GM12878 (cell line): Measurements from ENCODE around the gene USP16. TPM values are rescaled to one million over a fixed set of nuclear protein-coding genes. Genes with fewer than 3 reads are reported as not detected.

ENCODE experiments used
- ATAC-seq: fragments of 200-7000 bp; cut with Tn5 transposase; 3 replicates; pipeline ENCODE4 v1.9.1; 2020; ENCODE audit warnings: mild to moderate bottlenecking, moderate library complexity
- BruUV-seq: library from RNA; stranded (reverse); fragments of 400-500 nt; replicated peaks from 2 replicates; lab custom pipeline; 2021; lab: Mats Ljungman, UMichigan
- CTCF ChIA-PET: fragments of 300-600 bp; sonication (Branson Sonifier 250); formaldehyde crosslinking; extraction: SDS; loops from one replicate; lab custom pipeline; 2021; ENCODE audit warnings: inconsistent platforms; lab: Yijun Ruan, JAX
- POLR2A ChIA-PET: fragments of 350-600 bp; formaldehyde crosslinking; extraction: SDS; loops from one replicate; lab custom pipeline; 2021; ENCODE audit warnings: inconsistent platforms; lab: Charles Lee
- RAD21 ChIA-PET: fragments of 300-600 bp; sonication (Branson Sonifier 250); formaldehyde crosslinking; loops from one replicate; lab custom pipeline; 2023; ENCODE audit warnings: antibody characterized with exemption; ENCODE audit not compliant: unreplicated experiment; lab: Charles Lee
- SMC1A ChIA-PET: fragments of 300-600 bp; sonication (Branson Sonifier 250); formaldehyde crosslinking; loops from one replicate; lab custom pipeline; 2023; ENCODE audit not compliant: unreplicated experiment, uncharacterized antibody; lab: Charles Lee
- DNase-seq: peaks from one replicate; pipeline ENCODE4 v3.0.0-alpha.2; 2011; ENCODE audit warnings: low read depth, low spot score
- FAIRE-seq: peaks from 3 replicates; lab custom pipeline; 2011; peaks lifted over from hg19 to GRCh38; lab: Jason Lieb, UNC
- H2AFZ ChIP-seq: 2 replicates; pipeline ENCODE4 v1.6.0; 2011; ENCODE audit warnings: low read depth, low read length, control low read depth; ENCODE audit not compliant: control insufficient read depth
- H3K27ac ChIP-seq: 2 replicates; pipeline ENCODE4 v1.5.1; 2011; ENCODE audit warnings: control low read depth; ENCODE audit not compliant: control insufficient read depth, insufficient read depth
- H3K27me3 ChIP-seq, 2 experiments: replicated peaks in 1 of 2; 2 replicates each; pipeline versions ENCODE4 v1.6.0 to v1.6.1; 2011; ENCODE audit warnings: low read length in 1 of 2; ENCODE audit not compliant: control insufficient read depth in 2 of 2, insufficient read depth in 2 of 2
- H3K36me3 ChIP-seq, 2 experiments: 2 replicates each; pipeline ENCODE4 v1.5.1; 2011; ENCODE audit warnings: low read length in 1 of 2; ENCODE audit not compliant: control insufficient read depth in 2 of 2, insufficient read depth in 2 of 2
- H3K4me1 ChIP-seq: 2 replicates; pipeline ENCODE4 v1.6.1; 2011; ENCODE audit warnings: mild to moderate bottlenecking, low read length, moderate library complexity, mixed read lengths; ENCODE audit not compliant: control insufficient read depth, insufficient read depth
- H3K4me2 ChIP-seq: 2 replicates; pipeline ENCODE4 v1.6.0; 2011; ENCODE audit warnings: control low read depth; ENCODE audit not compliant: control insufficient read depth, insufficient read depth
- H3K4me3 ChIP-seq: fragments of 200-600 bp; sonication (generic); 2 replicates; pipeline ENCODE4 v1.5.1; 2016
- H3K79me2 ChIP-seq: 2 replicates; pipeline ENCODE4 v1.6.0; 2011; ENCODE audit warnings: low read length; ENCODE audit not compliant: control insufficient read depth, insufficient read depth
- H3K9ac ChIP-seq: 2 replicates; pipeline ENCODE4 v1.8.0; 2011; ENCODE audit warnings: low read length, control low read depth, mixed read lengths; ENCODE audit not compliant: control insufficient read depth, insufficient read depth
- H3K9me3 ChIP-seq: replicated peaks from 3 replicates; pipeline ENCODE4 v1.5.1; 2011; ENCODE audit warnings: mild to moderate bottlenecking, low read length; ENCODE audit not compliant: control insufficient read depth, insufficient read depth
- H4K20me1 ChIP-seq: 2 replicates; pipeline ENCODE4 v1.6.0; 2011; ENCODE audit not compliant: control insufficient read depth, insufficient read depth
- ATF2 ChIP-seq: IDR thresholded peaks from 2 replicates; pipeline ENCODE4 v1.6.1; 2012; ENCODE audit warnings: low read length, inconsistent platforms
- CBFB ChIP-seq: IDR thresholded peaks from 2 replicates; pipeline ENCODE4 v1.6.1; 2016; ENCODE audit warnings: antibody characterized with exemption, low read depth
- GATAD2B ChIP-seq: fragments of 450-650 bp; conservative IDR thresholded peaks from 2 replicates; pipeline ENCODE4 v1.6.1; 2017; ENCODE audit warnings: low read depth, mild to moderate bottlenecking, moderate library complexity
- HCFC1 ChIP-seq: fragments of 150-350 bp; IDR thresholded peaks from 2 replicates; pipeline ENCODE4 v1.6.1; 2014; ENCODE audit warnings: low read length
- MLLT1 ChIP-seq: fragments of 450-650 bp; IDR thresholded peaks from 2 replicates; pipeline ENCODE4 v1.6.1; 2016; ENCODE audit warnings: mild to moderate bottlenecking
- NFYA ChIP-seq: IDR thresholded peaks from 2 replicates; pipeline ENCODE4 v1.6.1; 2011; ENCODE audit warnings: low read depth, mild to moderate bottlenecking, low read length, improper control_type of control experiment, borderline replicate concordance
- NR2C1 ChIP-seq: fragments of 450-650 bp; IDR thresholded peaks from 2 replicates; pipeline ENCODE4 v1.6.1; 2017; ENCODE audit warnings: antibody characterized with exemption, mild to moderate bottlenecking, moderate library complexity
- POU2F2 ChIP-seq: IDR thresholded peaks from 3 replicates; pipeline ENCODE4 v1.6.1; 2011; ENCODE audit warnings: low read depth, mild to moderate bottlenecking, low read length, borderline replicate concordance
- RB1 ChIP-seq: fragments of 450-650 bp; formaldehyde crosslinking; IDR thresholded peaks from 2 replicates; pipeline ENCODE4 v1.6.1; 2017; ENCODE audit warnings: mild to moderate bottlenecking, borderline replicate concordance
- REST ChIP-seq: IDR thresholded peaks from 2 replicates; pipeline ENCODE4 v1.6.1; 2012; ENCODE audit warnings: mild to moderate bottlenecking, low read depth, low read length
- SREBF1 ChIP-seq: IDR thresholded peaks from 2 replicates; pipeline ENCODE4 v1.6.1; 2012; ENCODE audit warnings: mild to moderate bottlenecking, low read length
- WGBS: methylation state at CpG from one replicate; pipeline ENCODE4 v1.1.6; 2016; ENCODE audit warnings: low lambda C conversion rate; ENCODE audit not compliant: insufficient replicate concordance, insufficient coverage; ENCODE audit errors: missing lambda C conversion rate; 5-methylcytosine and 5-hydroxymethylcytosine counted together
- in situ Hi-C: fragments of 300-500 bp; cut with MboI; formaldehyde crosslinking; loops from 9 replicates; pipeline ENCODE4 v1.14.3; 2018; ENCODE audit warnings: mixed read lengths
- intact Hi-C: fragments of 100-400 bp; cut with micrococcal nuclease; formaldehyde crosslinking; loops from one replicate; pipeline ENCODE4 v1.14.2; 2022; ENCODE audit not compliant: unreplicated experiment
- polyA plus RNA-seq, 11 experiments: library from polyadenylated mRNA; depleted of rRNA in 4 of 11; unstranded in 6 of 11; stranded (reverse) in 5 of 11; fragments of >200 nt; fragmentation: Nextera tagmentation in 4 of 11; fragmentation: Illumina TruSeq in 1 of 11; extraction: Ambion mirVana in 4 of 11; extraction: Trizol in 1 of 11; gene quantifications; 1 replicate in 1 of 11; 2 replicates in 10 of 11; pipeline versions ENCODE4 v1.2.1 to v1.2.3, GENCODE V29; 2011 to 2016; ENCODE audit warnings: inconsistent platforms in 2 of 11, missing spikeins in 2 of 11, low read depth in 1 of 11
- total RNA-seq, 4 experiments: library from RNA; depleted of rRNA in 3 of 4; stranded (reverse); fragments of >200 nt in 3 of 4; fragmentation: Illumina TruSeq in 1 of 4; extraction: Trizol in 1 of 4; gene quantifications; 2 replicates each; pipeline versions ENCODE4 v1.2.1 to v1.2.3, GENCODE V29; 2013 to 2021
- TF ChIP-seq, protein P1 (sequence below): fragments of 450-650 bp; IDR thresholded peaks from 2 replicates; pipeline ENCODE4 v1.6.1; 2017; ENCODE audit warnings: borderline replicate concordance

Gene USP16
- total and polyA plus RNA-seq, 10 of the 15 experiments (the other 5 are each of a cell fraction or from before 2014, with no cell fraction given), result 29.5 to 68.7 (median 52.3) TPM

- Histone ChIP-seq H2AFZ (no peak overlapping the region; the same call in 1 of the 2 replicates), H3K4me1 (peaks cover 11% of the 10 kb centered on the region), H4K20me1 (peaks cover 6% of the 10 kb centered on the region; the same call in 1 of the 2 replicates), H3K79me2 (peaks cover 45% of the 10 kb centered on the region), H3K27ac (no peak overlapping the region), H3K9ac (no peak overlapping the region), H3K9me3 (peaks cover 2% of the 10 kb centered on the region; the same call in 1 of the 3 replicates), H3K4me3 (no peak overlapping the region), H3K36me3 (no peaks in the 10 kb centered on the region; a peak in 1 of 4 replicates), H3K27me3 (no peaks in the 10 kb centered on the region), H3K4me2 (no peak overlapping the region)
- no TSS peak for BruUV-seq
- FAIRE-seq, result no peak
- DNase-seq, result no peak
- ChIA-PET RAD21 (interaction anchor here (0.9 to 7.2 kb wide), 4 partner anchors 10 to 302 kb away, joined by 3 to 64 read pairs (median 4); partner anchors contain the start of genes BACH1 and USP16), POLR2A (interaction anchor here (0.7 to 8.7 kb wide), 5 partner anchors 49 to 227 kb away, joined by 3 to 68 read pairs (median 3); partner anchors contain the start of gene RWDD2B), SMC1A (interaction anchor here (0.8 to 1.8 kb wide), 4 partner anchors 51 to 213 kb away, joined by 3 to 5 read pairs (median 4); partner anchors contain the start of gene LTN1), CTCF (interaction anchor here (0.7 to 3.6 kb wide), 4 partner anchors 50 to 297 kb away, joined by 3 to 19 read pairs (median 4); partner anchors contain the start of genes BACH1 and USP16)
- intact Hi-C loops (loop anchor here (5.0 kb wide), 2 partner anchors 52 to 82 kb away; partner anchors contain the start of genes LTN1 and USP16), in situ Hi-C loops (loop anchor here (5.0 kb wide), 1 partner anchor 233 kb away; no protein-coding TSS in a partner anchor)
- no peak for ATAC-seq
- 74% methylated on average over 4 of the region's 4 CpGs for WGBS
- TF ChIP-seq POU2F2 (no peak), ATF2 (no peak), NFYA (no peak), REST (no peak), NR2C1 (no peak), CBFB (no peak), HCFC1 (no peak), RB1 (no peak), SREBF1 (no peak), MLLT1 (no peak), GATAD2B (no peak)
- TF ChIP-seq, protein P1, sequence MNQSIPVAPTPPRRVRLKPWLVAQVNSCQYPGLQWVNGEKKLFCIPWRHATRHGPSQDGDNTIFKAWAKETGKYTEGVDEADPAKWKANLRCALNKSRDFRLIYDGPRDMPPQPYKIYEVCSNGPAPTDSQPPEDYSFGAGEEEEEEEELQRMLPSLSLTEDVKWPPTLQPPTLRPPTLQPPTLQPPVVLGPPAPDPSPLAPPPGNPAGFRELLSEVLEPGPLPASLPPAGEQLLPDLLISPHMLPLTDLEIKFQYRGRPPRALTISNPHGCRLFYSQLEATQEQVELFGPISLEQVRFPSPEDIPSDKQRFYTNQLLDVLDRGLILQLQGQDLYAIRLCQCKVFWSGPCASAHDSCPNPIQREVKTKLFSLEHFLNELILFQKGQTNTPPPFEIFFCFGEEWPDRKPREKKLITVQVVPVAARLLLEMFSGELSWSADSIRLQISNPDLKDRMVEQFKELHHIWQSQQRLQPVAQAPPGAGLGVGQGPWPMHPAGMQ, result no peak
These were observed 50.3 kb downstream of the USP16 start for GRCh38 chr21:29074783-29075182.
